ENCODE results near the gene ATP2A3. TPM values are rescaled to one million over a fixed set of nuclear protein-coding genes. Genes with fewer than 3 reads are reported as not detected.

ATP2A3 gene
- total and polyA plus RNA-seq, 3 experiments from 2014 or later, result 105 to 111 (median 108) TPM

GRCh38 chr17:3921502-3922319 lies 42.5 kb downstream of the ATP2A3 start:
- Mint-ChIP-seq H3K27me3 (no peaks in the 10 kb centered on the region), H3K36me3 (peaks cover 0 to 26% (median 7%) of the 10 kb centered on the region in 3 donors), H3K27ac (peak overlapping the region in 2 of 8 donors; percentile 56 to 68), H3K4me3 (no peak overlapping the region), H3K4me1 (peaks cover 7 to 14% (median 9%) of the 10 kb centered on the region in 3 donors), H3K9me3 (no peaks in the 10 kb centered on the region)
- no peak overlapping the region for H3K27ac ChIP-seq (ENCODE audit: low read depth, low read length)
- H3K9me3 ChIP-seq (ENCODE audit: low read length), result no peaks in the 10 kb centered on the region
- ChIA-PET CTCF (interaction anchor here (1.2 to 3.6 kb wide), 2 partner anchors 8 to 82 kb away, joined by 3 to 16 read pairs; no protein-coding TSS in a partner anchor), POLR2A (no interaction called here)
- no peak overlapping the region for H3K4me3 ChIP-seq (ENCODE audit: low read length)
- no peaks in the 10 kb centered on the region for H3K36me3 ChIP-seq (ENCODE audit: insufficient read depth, low read length)
- H3K4me1 ChIP-seq (ENCODE audit: insufficient read depth, low read length), result peaks cover 11% of the 10 kb centered on the region
- DNase-seq, result no peak
- H3K27me3 ChIP-seq (ENCODE audit: insufficient read depth, low read length, poor library complexity, severe bottlenecking), result no peaks in the 10 kb centered on the region

- Histone ChIP-seq H3K9me3 (ENCODE audit: low read length) (no peaks in the 10 kb centered on the region), H3K4me1 (ENCODE audit: insufficient read depth, low read length) (peaks cover 18% of the 10 kb centered on the region), H3K27ac (ENCODE audit: low read depth, low read length) (no peak overlapping the region), H3K27me3 (ENCODE audit: insufficient read depth, low read length, poor library complexity, severe bottlenecking) (no peaks in the 10 kb centered on the region), H3K4me3 (ENCODE audit: low read length) (no peak overlapping the region), H3K36me3 (ENCODE audit: insufficient read depth, low read length) (no peaks in the 10 kb centered on the region)
- ChIA-PET POLR2A (no interaction called here), CTCF (interaction anchor here (1.2 kb wide), 1 partner anchor 83 kb away, joined by 3 read pairs; no protein-coding TSS in a partner anchor)
- Mint-ChIP-seq H3K4me1 (peaks cover 14 to 21% (median 14%) of the 10 kb centered on the region in 3 donors), H3K4me3 (no peak overlapping the region), H3K36me3 (peaks cover 0 to 19% (median 7%) of the 10 kb centered on the region in 3 donors), H3K27me3 (no peaks in the 10 kb centered on the region), H3K27ac (peak overlapping the region in 3 of 8 donors; percentile 17 to 68 (median 52)), H3K9me3 (no peaks in the 10 kb centered on the region)
- DNase-seq, result no peak
Observed at GRCh38 chr17:3921006-3921405, 43.2 kb downstream of the ATP2A3 start.

GRCh38 chr17:3919123-3919624 lies 45.1 kb downstream of the ATP2A3 start:
- H3K4me3 ChIP-seq (ENCODE audit: low read length), result no peak overlapping the region
- POLR2A ChIA-PET, result no interaction called here
- no peaks in the 10 kb centered on the region for H3K27me3 ChIP-seq (ENCODE audit: insufficient read depth, low read length, poor library complexity, severe bottlenecking)
- H3K9me3 ChIP-seq (ENCODE audit: low read length), result no peaks in the 10 kb centered on the region
- Mint-ChIP-seq H3K27ac (peak overlapping the region in 1 of 8 donors; percentile 57), H3K27me3 (no peaks in the 10 kb centered on the region), H3K36me3 (peaks cover 0 to 2% (median 2%) of the 10 kb centered on the region in 3 donors), H3K4me3 (peak overlapping the region in 1 of 7 donors; percentile 44), H3K4me1 (peaks cover 21 to 31% (median 27%) of the 10 kb centered on the region in 3 donors), H3K9me3 (no peaks in the 10 kb centered on the region)
- no peaks in the 10 kb centered on the region for H3K36me3 ChIP-seq (ENCODE audit: insufficient read depth, low read length)
- peaks cover 29% of the 10 kb centered on the region for H3K4me1 ChIP-seq (ENCODE audit: insufficient read depth, low read length)
- CTCF ChIA-PET, result no interaction called here
- no peak overlapping the region for H3K27ac ChIP-seq (ENCODE audit: low read depth, low read length)
- no peak for DNase-seq

DNA sequence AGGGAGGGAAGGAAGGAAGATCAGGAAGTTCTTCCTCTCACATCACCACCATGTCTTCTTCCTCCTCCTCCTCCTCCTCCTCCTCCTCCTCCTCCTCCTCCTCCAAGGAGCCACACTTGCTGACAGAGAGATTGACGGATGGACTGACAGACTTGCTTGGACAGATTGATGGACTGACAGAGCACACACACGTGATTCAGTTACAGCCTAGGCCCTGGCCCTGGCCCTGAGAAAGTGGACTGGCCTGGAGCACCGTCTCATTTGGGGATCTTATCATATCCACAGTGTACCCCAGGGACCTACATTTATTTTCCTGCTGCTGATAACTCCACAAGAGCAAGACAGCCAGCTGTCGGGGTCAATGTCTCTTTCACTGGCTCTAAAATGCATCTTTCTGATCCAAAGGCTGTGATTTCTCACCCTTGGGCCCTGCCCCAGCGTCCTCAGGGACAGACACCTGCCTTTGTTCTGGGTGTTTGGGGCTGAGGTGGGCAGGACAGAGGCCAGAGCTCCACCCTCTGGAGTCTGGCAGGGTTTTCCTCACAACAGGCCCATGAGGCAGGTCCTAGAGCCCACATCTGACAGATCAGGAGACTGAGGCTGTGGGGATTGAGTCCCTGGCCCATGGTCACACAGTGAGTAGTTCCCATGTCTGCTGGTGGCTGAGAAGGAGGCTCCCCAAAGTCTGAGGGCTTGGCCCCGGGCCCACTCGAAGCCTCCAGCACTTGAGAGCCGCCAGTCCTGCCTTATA lies 45.7 kb downstream of the ATP2A3 start:
- H3K4me3 Mint-ChIP-seq, result no peak overlapping the region
- peaks cover 35% of the 10 kb centered on the region for H3K4me1 ChIP-seq (ENCODE audit: insufficient read depth, low read length)
- H3K9me3 Mint-ChIP-seq, result no peaks in the 10 kb centered on the region

GRCh38 chr17:3917391-3917931 lies 46.8 kb downstream of the ATP2A3 start:
- no peak overlapping the region for H3K4me3 Mint-ChIP-seq
- no peak overlapping the region for H3K4me3 ChIP-seq (ENCODE audit: low read length)
- H3K9me3 ChIP-seq (ENCODE audit: low read length), result no peaks in the 10 kb centered on the region
- H3K27me3 Mint-ChIP-seq, result no peaks in the 10 kb centered on the region
- no peaks in the 10 kb centered on the region for H3K36me3 ChIP-seq (ENCODE audit: insufficient read depth, low read length)
- no peaks in the 10 kb centered on the region for H3K9me3 Mint-ChIP-seq
- CTCF ChIA-PET, result interaction anchor here (1.1 to 6.3 kb wide), 2 partner anchors 69 to 88 kb away, joined by 3 to 61 read pairs; no protein-coding TSS in a partner anchor
- no peaks in the 10 kb centered on the region for H3K36me3 Mint-ChIP-seq
- peaks cover 38% of the 10 kb centered on the region for H3K4me1 ChIP-seq (ENCODE audit: insufficient read depth, low read length)
- peak overlapping the region; percentile 31 for H3K27ac ChIP-seq (ENCODE audit: low read depth, low read length)
- H3K27me3 ChIP-seq (ENCODE audit: insufficient read depth, low read length, poor library complexity, severe bottlenecking), result no peaks in the 10 kb centered on the region
- H3K27ac Mint-ChIP-seq, result peak overlapping the region in 3 of 8 donors; percentile 54 to 68 (median 60)
- H3K4me1 Mint-ChIP-seq, result peaks cover 30 to 39% (median 34%) of the 10 kb centered on the region in 3 donors
- no peak for DNase-seq
- POLR2A ChIA-PET, result interaction anchor here (0.6 kb wide), 1 partner anchor 224 kb away, joined by 17 read pairs; no protein-coding TSS in a partner anchor

More for the DNA sequence above, 45.7 kb downstream of the ATP2A3 start:
- Histone ChIP-seq H3K36me3 (ENCODE audit: insufficient read depth, low read length) (no peaks in the 10 kb centered on the region), H3K27me3 (ENCODE audit: insufficient read depth, low read length, poor library complexity, severe bottlenecking) (no peaks in the 10 kb centered on the region), H3K9me3 (ENCODE audit: low read length) (no peaks in the 10 kb centered on the region), H3K27ac (ENCODE audit: low read depth, low read length) (no peak overlapping the region), H3K4me3 (ENCODE audit: low read length) (no peak overlapping the region)
- Mint-ChIP-seq H3K27ac (peak overlapping the region in 3 of 8 donors; percentile 47 to 54 (median 54)), H3K27me3 (no peaks in the 10 kb centered on the region), H3K36me3 (no peaks in the 10 kb centered on the region), H3K4me1 (peaks cover 27 to 37% (median 33%) of the 10 kb centered on the region in 3 donors)
- POLR2A ChIA-PET, result no interaction called here
- DNase-seq, result no peak
- CTCF ChIA-PET, result no interaction called here

GRCh38 chr17:3916825-3917224 lies 47.4 kb downstream of the ATP2A3 start:
- peaks cover 39% of the 10 kb centered on the region for H3K4me1 ChIP-seq (ENCODE audit: insufficient read depth, low read length)

DNA sequence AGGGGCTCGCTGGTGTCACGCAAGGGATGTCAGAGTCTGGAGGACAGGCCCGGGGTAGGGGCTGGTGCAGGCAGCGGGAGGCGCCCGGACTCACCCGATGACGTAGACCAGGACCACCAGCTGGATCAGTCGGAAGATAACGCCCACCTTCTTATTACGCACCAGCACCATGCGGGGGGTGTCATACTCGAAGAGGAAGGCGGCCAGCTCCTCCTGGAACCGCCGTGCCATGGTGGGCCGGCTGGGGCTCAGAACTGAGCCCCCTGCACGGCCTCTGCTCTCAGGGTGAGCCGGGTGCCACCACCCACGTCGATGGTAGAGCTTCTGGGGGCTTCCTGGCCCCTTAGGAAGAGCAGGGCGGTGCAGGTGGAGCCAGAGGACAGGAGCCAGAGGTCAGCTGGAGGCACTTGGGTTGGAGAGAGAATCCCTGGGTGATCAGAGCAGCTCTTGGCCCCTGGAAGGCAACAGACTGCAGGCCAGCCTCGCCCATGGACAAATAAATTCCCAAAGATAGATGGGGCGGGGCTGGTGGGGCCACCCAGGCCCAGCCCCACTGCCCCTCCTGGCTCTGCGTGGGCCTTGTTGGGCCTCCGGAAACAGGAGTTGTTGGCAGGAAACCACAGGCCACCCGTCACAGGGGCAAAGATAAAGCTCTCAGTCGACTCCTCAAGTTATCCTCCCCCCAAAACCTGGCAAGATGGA lies 48.1 kb downstream of the ATP2A3 start, which contains the start of gene P2RX1:
Gene P2RX1 (minus strand): TSS at position 471 of the 702 bp plus-strand sequence. CDS start 240 bp downstream, at position 231.
- Histone ChIP-seq H3K27me3 (ENCODE audit: insufficient read depth, low read length, poor library complexity, severe bottlenecking) (no peaks in the 10 kb centered on the region), H3K4me1 (ENCODE audit: insufficient read depth, low read length) (peaks cover 44% of the 10 kb centered on the region)
- H3K27ac Mint-ChIP-seq, result peak within 1 kb of the TSS in 7 of 8 donors; percentile 63 to 93 (median 86)

More at GRCh38 chr17:3916825-3917224, 47.4 kb downstream of the ATP2A3 start:
- Mint-ChIP-seq H3K4me3 (peak overlapping the region in 3 of 7 donors; percentile 19 to 35 (median 23)), H3K9me3 (no peaks in the 10 kb centered on the region), H3K4me1 (peaks cover 30 to 39% (median 35%) of the 10 kb centered on the region in 3 donors), H3K36me3 (no peaks in the 10 kb centered on the region), H3K27ac (peak overlapping the region in 6 of 8 donors; percentile 22 to 68 (median 34)), H3K27me3 (no peaks in the 10 kb centered on the region)
- CTCF ChIA-PET, result interaction anchor here (1.0 to 6.3 kb wide), 3 partner anchors 70 to 93 kb away, joined by 3 to 61 read pairs (median 3); no protein-coding TSS in a partner anchor
- POLR2A ChIA-PET, result interaction anchor here (0.6 kb wide), 2 partner anchors 71 to 223 kb away, joined by 3 to 17 read pairs; no protein-coding TSS in a partner anchor
- no peaks in the 10 kb centered on the region for H3K36me3 ChIP-seq (ENCODE audit: insufficient read depth, low read length)
- no peaks in the 10 kb centered on the region for H3K27me3 ChIP-seq (ENCODE audit: insufficient read depth, low read length, poor library complexity, severe bottlenecking)
- DNase-seq, result no peak
- H3K27ac ChIP-seq (ENCODE audit: low read depth, low read length), result peak overlapping the region; percentile 31
- H3K4me3 ChIP-seq (ENCODE audit: low read length), result no peak overlapping the region
- no peaks in the 10 kb centered on the region for H3K9me3 ChIP-seq (ENCODE audit: low read length)

More for the DNA sequence above, 48.1 kb downstream of the ATP2A3 start, which contains the start of gene P2RX1:
- peaks cover 36 to 46% (median 41%) of the 10 kb centered on the region in 3 donors for H3K4me1 Mint-ChIP-seq
- no peaks in the 10 kb centered on the region for H3K27me3 Mint-ChIP-seq
- no peaks in the 10 kb centered on the region for H3K9me3 Mint-ChIP-seq
- POLR2A ChIA-PET, result interaction anchor here (0.6 kb wide), 1 partner anchor 72 kb away, joined by 3 read pairs; no protein-coding TSS in a partner anchor
- no peak within 1 kb of the TSS for H3K4me3 ChIP-seq (ENCODE audit: low read length)
- H3K4me3 Mint-ChIP-seq, result peak within 1 kb of the TSS in 5 of 7 donors; percentile 19 to 35 (median 26)
- H3K36me3 ChIP-seq (ENCODE audit: insufficient read depth, low read length), result no peaks in the 10 kb centered on the region
- no peaks in the 10 kb centered on the region for H3K9me3 ChIP-seq (ENCODE audit: low read length)
- H3K36me3 Mint-ChIP-seq, result no peaks in the 10 kb centered on the region
- H3K27ac ChIP-seq (ENCODE audit: low read depth, low read length), result peak within 1 kb of the TSS; percentile 34
- CTCF ChIA-PET, result interaction anchor here (1.0 to 6.3 kb wide), 2 partner anchors 90 to 93 kb away, joined by 3 to 61 read pairs; no protein-coding TSS in a partner anchor
- peak in 3 of 5 donors; percentile 34 to 44 (median 35) for DNase-seq

All from CD8-positive, alpha-beta memory T cell (primary cell).